GM18517 (cell line): Measurements from ENCODE around the gene ARVCF.

ENCODE experiments used
- ATAC-seq: cut with Tn5 transposase; IDR thresholded peaks from one replicate; pipeline ENCODE4 v1.9.1; 2021; ENCODE audit warnings: mild to moderate bottlenecking, moderate library complexity; ENCODE audit not compliant: unreplicated experiment

ARVCF gene

DNA sequence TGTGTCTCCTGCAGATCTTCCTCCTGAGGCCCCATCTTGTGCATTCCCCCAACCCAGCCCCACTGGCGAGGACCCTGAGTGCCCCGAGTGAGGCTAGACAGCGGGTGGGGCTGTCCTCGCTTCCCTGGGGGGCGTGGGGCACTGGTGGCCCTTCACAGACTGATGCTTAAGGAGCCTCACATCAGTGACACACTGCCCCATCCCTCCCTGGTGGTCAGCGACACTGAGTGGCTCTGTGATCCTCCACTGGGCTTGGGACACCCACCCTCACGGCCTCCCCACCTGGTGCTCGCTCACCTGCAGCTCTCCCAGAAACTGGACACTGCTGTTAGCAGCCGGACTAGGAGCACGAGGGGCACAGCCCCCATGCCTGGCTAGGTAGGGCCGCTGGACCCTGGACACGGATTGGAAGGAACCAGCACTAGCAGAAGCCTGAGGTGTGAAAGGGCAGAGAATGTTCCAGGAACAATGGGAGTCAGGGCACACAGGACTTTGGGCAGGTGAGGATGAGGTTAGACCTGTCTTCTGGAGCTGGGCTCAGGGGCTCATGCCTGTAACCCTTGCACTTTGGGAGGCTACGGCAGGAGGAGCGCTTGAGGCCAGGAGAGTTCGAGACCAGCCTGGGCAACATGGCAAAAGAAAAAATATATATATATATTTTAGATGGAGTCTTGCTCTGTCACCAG is 51.8 kb downstream of the ARVCF start:
- ATAC-seq: no peak

GRCh38 chr22:19963863-19964642 is 52.6 kb downstream of the ARVCF start:
- no peak for ATAC-seq

- ATAC-seq: no peak
Measured at GRCh38 chr22:19962909-19963806, 53.5 kb downstream of the ARVCF start.

DNA sequence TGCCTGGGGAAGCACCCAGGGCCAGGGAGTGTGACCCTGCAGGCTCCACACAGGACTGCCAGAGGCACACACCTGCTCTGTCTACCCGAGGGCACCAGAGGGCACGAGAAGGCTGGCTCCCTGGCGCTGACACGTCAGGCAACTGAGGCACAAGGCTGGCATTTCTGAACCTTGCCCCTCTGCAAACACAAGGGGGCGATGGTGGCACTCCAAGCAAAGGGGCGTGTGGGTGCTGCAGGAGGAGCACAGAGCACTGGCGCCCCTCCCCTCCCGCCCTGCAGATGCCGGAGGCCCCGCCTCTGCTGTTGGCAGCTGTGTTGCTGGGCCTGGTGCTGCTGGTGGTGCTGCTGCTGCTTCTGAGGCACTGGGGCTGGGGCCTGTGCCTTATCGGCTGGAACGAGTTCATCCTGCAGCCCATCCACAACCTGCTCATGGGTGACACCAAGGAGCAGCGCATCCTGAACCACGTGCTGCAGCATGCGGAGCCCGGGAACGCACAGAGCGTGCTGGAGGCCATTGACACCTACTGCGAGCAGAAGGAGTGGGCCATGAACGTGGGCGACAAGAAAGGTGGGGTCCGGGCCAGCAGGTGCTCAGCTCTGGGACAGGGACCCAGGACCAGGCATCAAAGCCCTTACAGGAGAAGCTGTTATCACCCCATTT is 54.2 kb downstream of the ARVCF start:
- ATAC-seq: no peak

DNA sequence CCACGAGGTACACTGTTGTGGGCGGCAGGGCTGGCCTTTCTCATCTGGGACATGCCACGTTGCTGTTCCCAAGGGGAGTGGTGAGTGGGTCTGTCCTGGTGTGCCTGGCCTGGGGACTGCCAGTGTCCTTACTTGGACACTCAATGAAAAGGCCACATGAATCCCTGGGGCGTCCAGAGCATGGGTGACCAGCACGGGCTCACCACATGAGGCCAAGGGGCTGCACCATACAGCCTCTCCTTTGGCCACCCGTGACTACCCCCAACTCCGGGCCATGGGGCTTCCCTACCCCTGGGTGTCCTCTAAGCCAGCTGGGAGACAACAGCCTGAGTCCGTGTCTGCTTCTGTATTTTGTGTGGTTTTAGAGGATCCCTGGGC is 54.8 kb downstream of the ARVCF start:
- no peak for ATAC-seq

- ATAC-seq: no peak
Measured at GRCh38 chr22:19961201-19961580, 55.4 kb downstream of the ARVCF start.

GRCh38 chr22:19960491-19961200 is 56.0 kb downstream of the ARVCF start:
- no peak for ATAC-seq

GRCh38 chr22:19959587-19960490 is 56.8 kb downstream of the ARVCF start:
- ATAC-seq: no peak

DNA sequence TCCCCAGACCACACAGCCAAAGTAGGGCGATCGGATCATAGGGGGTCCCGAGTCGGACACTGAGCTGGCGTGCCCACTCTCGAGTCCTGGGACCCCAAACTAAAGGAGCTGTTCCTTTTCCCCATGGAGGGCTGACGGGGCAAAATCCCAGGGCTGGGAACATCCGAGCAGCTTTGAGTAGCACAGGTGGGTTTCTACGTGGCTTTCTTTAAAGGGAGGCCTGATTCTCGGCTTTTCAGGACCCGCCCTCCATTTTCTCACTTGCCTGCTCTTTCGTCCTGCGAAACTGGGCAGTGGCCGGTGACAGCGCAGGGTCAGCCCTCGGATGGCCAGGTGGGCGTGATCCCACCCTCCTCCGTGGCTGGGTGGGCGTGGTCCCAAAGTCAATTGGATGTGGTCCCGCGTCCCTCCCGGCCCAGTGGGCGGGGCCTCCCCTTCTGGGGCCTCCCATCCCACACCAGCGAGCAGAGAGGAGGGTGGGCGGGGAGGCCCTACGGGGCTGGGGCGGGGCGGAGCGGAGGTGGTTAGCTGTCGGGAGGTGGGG is 57.5 kb downstream of the ARVCF start:
- ATAC-seq: no peak

DNA sequence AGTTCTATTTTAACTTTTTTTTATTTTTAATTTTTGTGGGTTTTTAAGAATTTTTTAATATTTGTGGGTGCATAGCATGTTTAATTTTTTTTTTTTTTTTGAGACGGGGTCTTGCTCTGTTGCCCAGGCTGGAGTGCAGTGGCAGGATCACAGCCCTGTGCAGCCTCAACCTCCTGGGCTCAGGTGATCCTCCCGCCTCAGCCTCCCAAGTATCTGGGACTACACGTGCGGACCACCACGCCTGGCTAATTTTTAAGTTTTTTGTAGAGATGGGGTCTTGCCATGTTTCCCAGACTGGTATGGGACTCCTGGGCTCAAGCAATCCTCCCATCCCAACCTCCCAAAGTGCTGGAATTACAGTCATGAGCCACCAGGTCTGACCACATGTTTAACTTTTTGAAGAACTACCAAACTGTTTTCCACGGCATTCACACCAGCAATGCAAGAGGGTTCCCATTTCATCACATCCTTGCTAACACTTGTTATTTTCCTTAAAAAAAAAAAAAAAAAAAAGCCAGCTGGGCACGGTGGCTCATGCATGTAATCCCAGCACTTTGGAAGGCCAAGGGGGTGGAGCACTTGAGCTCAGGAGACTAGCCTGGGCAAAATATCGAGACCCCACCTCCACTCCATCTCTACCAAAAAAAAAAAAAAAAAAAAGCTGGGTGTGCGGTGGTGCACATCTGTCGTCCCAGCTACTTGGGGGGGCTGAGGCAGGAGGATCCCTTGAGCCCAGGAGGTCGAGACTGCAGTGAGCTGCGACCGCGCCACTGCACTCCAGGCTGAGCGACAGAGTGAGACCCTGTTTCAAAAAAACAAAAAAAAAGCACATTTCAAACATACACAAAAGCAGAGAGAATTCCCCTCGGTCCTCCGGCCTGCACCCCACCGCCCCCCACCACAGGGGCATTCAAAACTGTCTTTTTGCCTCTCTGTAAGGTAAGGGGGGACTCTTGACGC is 58.3 kb downstream of the ARVCF start:
- no peak for ATAC-seq

- ATAC-seq: no peak
Measured at GRCh38 chr22:19957445-19957844, 59.2 kb downstream of the ARVCF start.

DNA sequence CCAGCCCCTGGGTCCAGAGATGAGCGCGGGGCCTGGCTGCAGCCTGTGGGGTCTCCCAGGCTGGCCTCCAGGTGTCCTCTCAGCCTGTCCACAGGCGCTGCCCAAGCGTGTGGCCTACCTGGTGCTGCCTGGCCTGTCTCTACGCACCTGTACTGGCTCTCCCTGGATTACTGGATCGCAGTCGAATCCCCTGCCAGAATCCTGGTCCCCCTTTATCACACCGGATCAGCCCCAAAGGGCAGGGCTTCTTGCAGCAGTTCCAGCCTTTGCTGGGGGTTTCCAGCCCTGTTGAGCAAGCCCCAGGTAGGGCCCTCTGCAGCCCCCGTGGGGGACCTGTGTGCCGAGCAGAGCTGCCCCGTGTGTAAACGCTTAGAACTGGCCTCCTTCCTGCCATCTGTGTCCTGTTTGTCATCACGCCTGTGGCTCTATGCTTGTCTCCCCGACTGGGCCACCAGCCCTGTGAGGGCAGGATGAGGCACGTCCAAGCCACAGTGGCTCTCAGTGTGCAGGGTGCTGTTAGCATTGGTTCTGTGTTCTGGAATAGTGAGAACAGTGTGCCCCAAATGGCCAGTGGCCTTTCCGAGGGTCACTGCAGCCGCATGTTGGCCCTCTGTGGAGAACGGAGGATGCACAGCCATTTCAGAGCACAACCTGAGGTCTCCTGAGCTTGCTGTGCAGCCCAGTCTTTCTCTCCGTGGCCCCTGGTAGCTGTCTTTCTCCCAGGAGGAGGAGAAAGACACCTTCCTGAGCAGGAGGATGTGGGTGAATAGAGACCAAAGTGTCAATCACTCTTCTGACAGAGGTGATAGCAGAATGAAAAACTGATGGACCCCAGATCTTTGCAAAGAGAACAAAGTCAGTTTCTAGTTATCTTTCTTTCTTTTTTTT is 61.1 kb downstream of the ARVCF start:
- no peak for ATAC-seq

DNA sequence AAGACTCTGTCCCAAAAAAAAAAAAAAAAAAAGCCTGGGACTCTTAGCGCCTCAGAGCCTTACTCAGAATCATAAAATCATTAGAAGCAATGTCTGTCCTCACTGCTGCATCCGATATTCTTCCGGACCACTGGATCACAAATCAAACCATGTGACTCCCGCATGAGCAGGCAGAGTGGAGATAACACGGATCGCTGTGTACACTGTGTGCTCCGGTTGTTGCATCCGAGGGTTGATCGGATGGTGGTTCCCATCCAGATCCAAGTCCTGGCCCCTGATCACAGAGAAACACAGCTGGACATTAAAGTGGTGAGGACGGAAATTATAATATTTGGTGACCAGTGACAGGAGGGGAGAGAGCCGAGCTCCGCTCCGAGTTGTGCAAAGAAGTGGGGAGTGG is 65.3 kb downstream of the ARVCF start:
- ATAC-seq: no peak

- ATAC-seq: no peak
Measured at GRCh38 chr22:19948057-19948760, 68.4 kb downstream of the ARVCF start.

DNA sequence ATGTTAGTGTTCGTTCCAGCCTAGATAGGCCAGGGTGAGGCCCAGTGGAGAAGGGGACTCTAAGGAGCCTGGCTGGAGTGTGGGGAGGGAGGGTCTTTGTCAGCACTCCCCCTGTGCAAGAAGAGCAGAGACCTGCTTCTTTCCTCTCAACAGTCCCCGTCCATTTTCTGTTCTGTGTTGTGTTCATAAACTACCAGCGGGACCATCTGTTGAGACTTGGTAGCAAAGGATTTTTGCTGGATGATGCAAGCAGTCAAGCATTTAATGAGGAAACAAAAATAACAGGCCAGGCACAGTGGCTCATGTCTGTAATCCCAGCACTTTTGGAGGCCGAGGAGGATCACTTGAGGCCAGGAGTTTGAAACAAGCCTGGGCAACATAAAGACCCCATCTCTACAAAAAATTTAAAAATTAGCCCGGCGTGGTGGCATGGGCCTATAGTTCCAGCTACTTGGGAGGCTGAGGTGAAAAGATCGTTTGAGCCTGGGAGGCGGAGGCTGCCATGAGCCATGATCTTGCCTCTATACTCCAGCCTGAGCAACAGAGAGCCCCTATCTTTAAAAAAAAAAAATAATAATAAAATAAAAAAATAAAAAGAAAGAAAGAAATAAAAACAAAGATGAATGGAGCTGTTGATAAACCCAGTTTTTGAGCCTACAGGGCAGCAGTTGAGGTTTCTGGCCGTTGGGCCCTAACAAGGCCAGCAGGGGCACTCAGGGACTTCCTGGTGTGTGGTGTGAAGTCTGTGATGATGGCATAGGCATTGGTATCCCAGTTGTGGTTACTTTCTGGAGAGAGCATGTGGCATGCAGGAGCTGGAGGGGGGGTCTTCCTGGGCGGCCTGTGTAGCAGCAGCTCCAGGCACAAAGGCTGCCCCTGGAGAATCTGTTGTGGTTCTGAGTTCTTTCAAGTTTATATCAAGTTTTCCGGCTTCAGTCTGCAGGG is 73.3 kb downstream of the ARVCF start:
- ATAC-seq: no peak
